Testis (tissue), 3 donors: ENCODE results near the gene LACC1. TPM values are rescaled to one million over a fixed set of nuclear protein-coding genes. Genes with fewer than 3 reads are reported as not detected.

Experiments used
- DNase-seq: peaks from one replicate; pipeline ENCODE4 v3.0.0-alpha.2; 2019
- H3K27ac ChIP-seq, 2 donors: fragments of 200-600 bp; sonication (generic); one replicate each; pipeline ENCODE4 v1.5.1; 2019
- H3K27me3 ChIP-seq: fragments of 200-600 bp; sonication (generic); one replicate; pipeline ENCODE4 v1.5.1; 2019
- H3K36me3 ChIP-seq: fragments of 200-600 bp; sonication (generic); one replicate; pipeline ENCODE4 v1.5.1; 2017; ENCODE audit warnings: low read depth; ENCODE audit errors: missing control alignments
- H3K4me1 ChIP-seq: fragments of 200-600 bp; sonication (generic); one replicate; pipeline ENCODE4 v1.5.1; 2019
- H3K4me3 ChIP-seq, 2 donors: fragments of 200-600 bp; sonication (generic); one replicate each; pipeline ENCODE4 v1.5.1; 2017 to 2019
- H3K9me3 ChIP-seq: fragments of 200-600 bp; sonication (generic); one replicate; pipeline ENCODE4 v1.5.1; 2017
- CTCF ChIP-seq, 3 experiments: fragments of 450-650 bp in 2 of 3; fragments of 200-600 bp in 1 of 3; sonication (generic) in 1 of 3; IDR thresholded peaks; one replicate each; pipeline ENCODE4 v1.5.1; 2016 to 2019; ENCODE audit warnings: antibody characterized with exemption in 3 of 3, mild to moderate bottlenecking in 2 of 3, moderate library complexity in 1 of 3
- POLR2A ChIP-seq: fragments of 450-650 bp; IDR thresholded peaks from one replicate; pipeline ENCODE4 v1.6.1; 2017; ENCODE audit warnings: antibody characterized with exemption, mild to moderate bottlenecking, moderate library complexity
- WGBS, 2 donors: methylation state at CpG; one replicate each; pipeline ENCODE4 v1.1.5; 2018; 5-methylcytosine and 5-hydroxymethylcytosine counted together
- intact Hi-C: fragments of 100-400 bp; cut with DNase I; formaldehyde crosslinking; loops from one replicate; pipeline ENCODE4 v1.15.1; 2023; ENCODE audit warnings: low total_unique reads
- polyA plus RNA-seq: library from polyadenylated mRNA; stranded (reverse); fragments of 350-450 nt; fragmentation: Illumina TruSeq; extraction: RNeasy Lipid Tissue Mini Kit (QIAGEN cat#74804); gene quantifications from one replicate; pipeline ENCODE4 v1.2.3, GENCODE V29; 2014; ENCODE audit warnings: low read depth, low replicate concordance; ENCODE audit not compliant: insufficient read depth
- total RNA-seq, 2 donors: library from RNA; depleted of rRNA; stranded (reverse); fragments of >200 nt; gene quantifications; one replicate each; pipeline ENCODE4 v1.2.3, GENCODE V29; 2016

The LACC1 gene
- total and polyA plus RNA-seq, 3 donors from 2014 or later = 6.1 to 34.4 (median 29.1) TPM

DNA sequence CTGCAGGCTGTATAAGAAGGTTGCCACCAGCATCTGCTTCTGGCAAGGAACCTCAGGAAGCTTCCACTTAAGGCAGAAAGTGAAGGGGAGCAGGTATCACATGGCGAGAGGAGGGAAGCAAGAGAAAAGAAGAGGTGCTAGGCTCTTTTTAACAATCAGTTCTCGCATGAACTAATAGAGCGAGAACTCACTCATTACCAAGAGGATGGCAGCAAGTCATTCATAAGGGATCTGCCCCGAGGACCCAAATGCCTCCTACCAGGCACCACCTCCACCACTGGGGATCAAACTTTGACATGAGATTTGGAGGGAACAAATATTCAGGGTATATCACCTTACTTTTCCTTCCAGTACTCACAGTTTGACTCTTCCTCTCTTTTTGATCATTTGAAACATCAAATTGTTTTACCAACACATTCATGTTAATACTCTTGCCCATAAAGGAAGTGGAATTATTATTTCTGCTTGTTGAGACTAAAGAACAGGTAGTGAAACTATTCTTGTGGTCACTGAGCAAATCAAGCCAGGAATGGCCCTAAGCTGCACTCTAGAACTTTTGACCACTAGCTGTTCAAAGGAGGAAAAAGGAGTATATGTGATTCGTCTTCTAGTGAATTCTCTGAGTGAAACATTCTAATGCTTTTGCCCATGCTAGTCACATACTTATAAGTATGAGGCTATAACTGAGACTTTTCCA lies 45.0 kb downstream of the LACC1 start:
- no peak overlapping the region for H3K27ac ChIP-seq
- 93% methylated on average over 5 of the region's 5 CpGs for WGBS, 2 donors
- DNase-seq = no peak
- H3K4me1 ChIP-seq = no peaks in the 10 kb centered on the region
- no peak overlapping the region for H3K4me3 ChIP-seq
- no peaks in the 10 kb centered on the region for H3K36me3 ChIP-seq
- intact Hi-C loops = no loop called here
- TF ChIP-seq CTCF (IDR thresholded peaks at IDR 0.05) (no peak), POLR2A (no peak)
- H3K9me3 ChIP-seq = no peaks in the 10 kb centered on the region
- H3K27me3 ChIP-seq = no peaks in the 10 kb centered on the region

GRCh38 chr13:43929947-43930346 lies 50.2 kb downstream of the LACC1 start:
- H3K4me1 ChIP-seq = no peaks in the 10 kb centered on the region
- H3K9me3 ChIP-seq = no peaks in the 10 kb centered on the region
- no peak for TF ChIP-seq POLR2A
- no peak for TF ChIP-seq CTCF (IDR thresholded peaks at IDR 0.05)
- H3K27ac ChIP-seq = no peak overlapping the region
- WGBS, 2 donors = 88 to 91% methylated on average over 1 of the region's 1 CpG
- no peaks in the 10 kb centered on the region for H3K36me3 ChIP-seq
- H3K4me3 ChIP-seq = no peak overlapping the region
- intact Hi-C loops = no loop called here
- no peak for DNase-seq
- H3K27me3 ChIP-seq = no peaks in the 10 kb centered on the region

GRCh38 chr13:43933378-43933777 lies 53.7 kb downstream of the LACC1 start:
- intact Hi-C loops = no loop called here
- DNase-seq = no peak
- Histone ChIP-seq H3K4me3 (no peak overlapping the region), H3K9me3 (no peaks in the 10 kb centered on the region), H3K36me3 (no peaks in the 10 kb centered on the region), H3K27ac (no peak overlapping the region), H3K4me1 (peaks cover 7% of the 10 kb centered on the region), H3K27me3 (no peaks in the 10 kb centered on the region)
- WGBS, 2 donors = 83 to 88% methylated on average over 2 of the region's 2 CpGs
- no peak for TF ChIP-seq CTCF (IDR thresholded peaks at IDR 0.05)
- TF ChIP-seq POLR2A = no peak

DNA sequence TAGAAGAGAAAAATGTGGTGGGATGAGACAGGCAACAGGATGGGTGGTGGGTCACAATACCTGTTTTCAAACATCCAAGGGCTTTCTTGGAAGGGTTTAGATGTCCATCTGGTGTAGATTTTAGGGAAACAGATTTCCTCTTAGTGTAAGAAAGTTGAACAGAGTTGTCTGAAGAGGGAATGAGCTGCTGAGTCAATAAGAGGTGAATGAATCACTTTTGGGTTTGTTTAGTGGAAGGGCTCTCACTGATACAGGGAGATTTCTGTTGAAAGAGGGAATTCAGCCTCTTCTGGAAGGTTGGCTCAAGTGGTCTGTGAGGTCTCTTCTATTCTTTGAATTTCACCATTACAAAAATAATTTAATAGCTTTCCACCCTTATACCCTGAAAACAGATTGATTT lies 54.6 kb downstream of the LACC1 start:
- TF ChIP-seq POLR2A (no peak), CTCF (IDR thresholded peaks at IDR 0.05) (no peak)
- Histone ChIP-seq H3K9me3 (no peaks in the 10 kb centered on the region), H3K27ac (no peak overlapping the region), H3K27me3 (no peaks in the 10 kb centered on the region), H3K4me1 (peaks cover 16% of the 10 kb centered on the region), H3K36me3 (no peaks in the 10 kb centered on the region), H3K4me3 (no peak overlapping the region)
- intact Hi-C loops = no loop called here
- no peak for DNase-seq

GRCh38 chr13:43935878-43936277 lies 56.2 kb downstream of the LACC1 start:
- no peak for DNase-seq
- H3K36me3 ChIP-seq = no peaks in the 10 kb centered on the region
- no peaks in the 10 kb centered on the region for H3K27me3 ChIP-seq
- H3K4me1 ChIP-seq = peaks cover 18% of the 10 kb centered on the region
- no peaks in the 10 kb centered on the region for H3K9me3 ChIP-seq
- TF ChIP-seq POLR2A (no peak), CTCF (IDR thresholded peaks at IDR 0.05) (no peak)
- no peak overlapping the region for H3K27ac ChIP-seq
- no peak overlapping the region for H3K4me3 ChIP-seq
- WGBS, 2 donors = 65 to 68% methylated on average over 1 of the region's 1 CpG
- intact Hi-C loops = no loop called here
